ENCODE measurements around the gene SND1.

- TF ChIP-seq, protein P1, sequence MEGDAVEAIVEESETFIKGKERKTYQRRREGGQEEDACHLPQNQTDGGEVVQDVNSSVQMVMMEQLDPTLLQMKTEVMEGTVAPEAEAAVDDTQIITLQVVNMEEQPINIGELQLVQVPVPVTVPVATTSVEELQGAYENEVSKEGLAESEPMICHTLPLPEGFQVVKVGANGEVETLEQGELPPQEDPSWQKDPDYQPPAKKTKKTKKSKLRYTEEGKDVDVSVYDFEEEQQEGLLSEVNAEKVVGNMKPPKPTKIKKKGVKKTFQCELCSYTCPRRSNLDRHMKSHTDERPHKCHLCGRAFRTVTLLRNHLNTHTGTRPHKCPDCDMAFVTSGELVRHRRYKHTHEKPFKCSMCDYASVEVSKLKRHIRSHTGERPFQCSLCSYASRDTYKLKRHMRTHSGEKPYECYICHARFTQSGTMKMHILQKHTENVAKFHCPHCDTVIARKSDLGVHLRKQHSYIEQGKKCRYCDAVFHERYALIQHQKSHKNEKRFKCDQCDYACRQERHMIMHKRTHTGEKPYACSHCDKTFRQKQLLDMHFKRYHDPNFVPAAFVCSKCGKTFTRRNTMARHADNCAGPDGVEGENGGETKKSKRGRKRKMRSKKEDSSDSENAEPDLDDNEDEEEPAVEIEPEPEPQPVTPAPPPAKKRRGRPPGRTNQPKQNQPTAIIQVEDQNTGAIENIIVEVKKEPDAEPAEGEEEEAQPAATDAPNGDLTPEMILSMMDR (conservative IDR thresholded peaks at IDR 0.05 in 1 of 2, IDR thresholded peaks at IDR 0.05 in 1 of 2; ENCODE audit: extremely low read depth in 1 of 2, insufficient read depth in 1 of 2, low read depth in 1 of 2, low read length in 2 of 2), result peak; percentile 32 to 36
- no peak for TF ChIP-seq EZH2 (IDR thresholded peaks at IDR 0.05; ENCODE audit: borderline replicate concordance, low read length)
These were observed 368.2 kb downstream of the SND1 start for GRCh38 chr7:128020159-128020558.

Data from mammary epithelial cell (primary cell).